ENCODE results near the gene ZNF346.

Gene ZNF346

DNA sequence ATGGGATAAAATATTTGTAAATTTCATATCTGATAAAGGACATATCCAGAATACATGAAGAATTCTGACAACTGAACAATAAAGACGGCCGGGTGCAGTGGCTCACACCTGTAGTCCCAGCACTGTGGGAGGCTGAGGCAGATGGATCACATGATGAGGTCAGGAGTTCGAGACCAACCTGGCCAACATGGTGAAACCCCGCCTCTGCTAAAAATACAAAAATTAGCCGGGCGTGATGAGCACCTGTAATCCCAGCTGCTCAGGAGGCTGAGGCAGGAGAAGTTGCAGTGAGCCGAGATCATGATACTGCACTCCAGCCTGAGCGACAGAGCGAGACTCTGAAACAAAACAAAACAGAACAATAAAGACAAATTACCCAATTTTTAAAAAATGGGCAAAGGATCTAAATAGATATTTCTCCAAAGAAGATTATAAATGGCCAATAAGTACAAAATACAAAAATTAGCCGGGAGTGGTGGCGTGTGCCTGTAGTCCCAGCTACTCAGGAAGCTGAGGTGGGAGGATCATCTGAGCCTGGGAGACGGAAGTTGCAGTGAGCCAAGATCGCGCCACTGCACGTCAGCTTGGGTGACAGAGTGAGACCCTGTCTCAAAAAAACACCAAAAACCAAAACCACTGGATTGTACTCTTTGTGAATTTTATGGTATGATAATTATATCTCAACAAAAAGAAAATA, 101.4 kb downstream of the ZNF346 start:
- ATAC-seq (ENCODE audit: insufficient read depth, low read depth), result no peak
- no peak for TF ChIP-seq EZH2 (IDR thresholded peaks at IDR 0.05; ENCODE audit: borderline replicate concordance, low read depth, low read length, severe bottlenecking)
- TF ChIP-seq, protein P1, sequence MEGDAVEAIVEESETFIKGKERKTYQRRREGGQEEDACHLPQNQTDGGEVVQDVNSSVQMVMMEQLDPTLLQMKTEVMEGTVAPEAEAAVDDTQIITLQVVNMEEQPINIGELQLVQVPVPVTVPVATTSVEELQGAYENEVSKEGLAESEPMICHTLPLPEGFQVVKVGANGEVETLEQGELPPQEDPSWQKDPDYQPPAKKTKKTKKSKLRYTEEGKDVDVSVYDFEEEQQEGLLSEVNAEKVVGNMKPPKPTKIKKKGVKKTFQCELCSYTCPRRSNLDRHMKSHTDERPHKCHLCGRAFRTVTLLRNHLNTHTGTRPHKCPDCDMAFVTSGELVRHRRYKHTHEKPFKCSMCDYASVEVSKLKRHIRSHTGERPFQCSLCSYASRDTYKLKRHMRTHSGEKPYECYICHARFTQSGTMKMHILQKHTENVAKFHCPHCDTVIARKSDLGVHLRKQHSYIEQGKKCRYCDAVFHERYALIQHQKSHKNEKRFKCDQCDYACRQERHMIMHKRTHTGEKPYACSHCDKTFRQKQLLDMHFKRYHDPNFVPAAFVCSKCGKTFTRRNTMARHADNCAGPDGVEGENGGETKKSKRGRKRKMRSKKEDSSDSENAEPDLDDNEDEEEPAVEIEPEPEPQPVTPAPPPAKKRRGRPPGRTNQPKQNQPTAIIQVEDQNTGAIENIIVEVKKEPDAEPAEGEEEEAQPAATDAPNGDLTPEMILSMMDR (IDR thresholded peaks at IDR 0.05; ENCODE audit: borderline replicate concordance, extremely low read depth, low read length, poor library complexity, severe bottlenecking), result no peak
- H3K9ac ChIP-seq (ENCODE audit: low read depth, low read length), result no peak overlapping the region
- H3K36me3 ChIP-seq (ENCODE audit: insufficient read depth, low read length), result no peaks in the 10 kb centered on the region
- no peak for DNase-seq
- no peaks in the 10 kb centered on the region for H4K20me1 ChIP-seq (ENCODE audit: insufficient read depth, low read length)
- no peaks in the 10 kb centered on the region for H3K4me1 ChIP-seq (ENCODE audit: insufficient read depth, low read length)
- H3K4me3 ChIP-seq (ENCODE audit: low read depth in 1 of 2, low read length in 2 of 2), result no peak overlapping the region
- no peak overlapping the region for H3K27ac ChIP-seq (ENCODE audit: low read length)
- no peaks in the 10 kb centered on the region for H3K79me2 ChIP-seq (ENCODE audit: insufficient read depth, low read length)
- H3K4me2 ChIP-seq (ENCODE audit: insufficient read depth, low read length), result no peak overlapping the region
- H3K9me3 ChIP-seq (ENCODE audit: insufficient read depth, low read length, severe bottlenecking), result no peaks in the 10 kb centered on the region
- H2AFZ ChIP-seq (ENCODE audit: low read depth, low read length), result no peak overlapping the region
- no peaks in the 10 kb centered on the region for H3K27me3 ChIP-seq (ENCODE audit: insufficient read depth, low read length, poor library complexity)

DNA sequence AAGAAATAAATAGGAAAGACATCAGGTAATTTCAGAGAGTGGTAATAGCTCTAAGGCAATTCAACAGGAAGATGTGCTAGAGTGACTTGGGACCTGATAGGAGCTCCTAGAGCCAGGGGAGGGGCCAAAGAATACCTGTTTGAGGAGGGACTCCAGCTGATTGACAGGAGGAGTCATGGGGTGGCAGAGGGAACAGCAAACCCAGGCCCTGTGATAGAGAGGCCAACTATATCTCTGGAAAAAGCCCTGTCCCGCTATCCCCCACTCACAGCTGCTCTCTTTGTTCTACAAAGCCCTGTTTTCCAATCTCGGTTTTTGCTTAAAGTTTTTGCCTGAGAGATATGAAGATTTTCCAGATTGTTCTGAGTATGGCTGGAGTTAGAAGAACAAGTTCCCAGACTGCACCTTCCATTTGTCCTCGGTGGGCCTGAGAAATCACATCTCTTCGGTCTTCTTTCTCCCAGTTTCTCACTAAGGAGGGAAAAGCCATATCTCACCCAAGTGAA, 102.0 kb downstream of the ZNF346 start:
- Histone ChIP-seq H3K4me1 (ENCODE audit: insufficient read depth, low read length) (no peaks in the 10 kb centered on the region), H3K9ac (ENCODE audit: low read depth, low read length) (no peak overlapping the region), H3K4me3 (ENCODE audit: low read depth in 1 of 2, low read length in 2 of 2) (no peak overlapping the region), H3K79me2 (ENCODE audit: insufficient read depth, low read length) (no peaks in the 10 kb centered on the region), H3K36me3 (ENCODE audit: insufficient read depth, low read length) (no peaks in the 10 kb centered on the region), H4K20me1 (ENCODE audit: insufficient read depth, low read length) (no peaks in the 10 kb centered on the region), H3K27me3 (ENCODE audit: insufficient read depth, low read length, poor library complexity) (no peaks in the 10 kb centered on the region), H2AFZ (ENCODE audit: low read depth, low read length) (no peak overlapping the region), H3K9me3 (ENCODE audit: insufficient read depth, low read length, severe bottlenecking) (no peaks in the 10 kb centered on the region), H3K27ac (ENCODE audit: low read length) (no peak overlapping the region), H3K4me2 (ENCODE audit: insufficient read depth, low read length) (no peak overlapping the region)
- ATAC-seq (ENCODE audit: insufficient read depth, low read depth) (no peak), DNase-seq (no peak)
- TF ChIP-seq EZH2 (IDR thresholded peaks at IDR 0.05; ENCODE audit: borderline replicate concordance, low read depth, low read length, severe bottlenecking), result no peak
- TF ChIP-seq, protein P1 (IDR thresholded peaks at IDR 0.05; ENCODE audit: borderline replicate concordance, extremely low read depth, low read length, poor library complexity, severe bottlenecking), result no peak

DNA sequence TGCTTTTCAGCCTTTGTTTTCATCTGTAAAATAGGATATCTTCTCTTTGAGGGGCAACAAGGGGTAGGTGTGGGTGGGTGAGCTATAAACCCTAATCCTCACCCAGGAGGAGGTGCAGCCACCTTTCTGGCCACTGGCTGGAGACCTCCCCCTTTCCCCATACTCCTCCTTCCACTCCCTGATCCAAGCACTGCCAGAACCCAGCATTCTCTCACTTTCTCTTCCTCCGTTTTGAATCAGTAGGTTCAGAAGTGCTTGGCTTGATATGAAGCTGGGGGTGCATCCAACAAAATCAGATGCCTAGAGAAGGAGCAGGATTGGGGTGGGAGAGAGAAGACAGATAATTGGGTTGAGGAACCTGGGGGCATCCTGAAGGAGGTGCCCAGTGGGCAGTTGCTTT, 104.3 kb downstream of the ZNF346 start:
- no peak overlapping the region for H3K4me3 ChIP-seq (ENCODE audit: low read depth in 1 of 2, low read length in 2 of 2)
- no peak overlapping the region for H3K27ac ChIP-seq (ENCODE audit: low read length)
- no peaks in the 10 kb centered on the region for H3K36me3 ChIP-seq (ENCODE audit: insufficient read depth, low read length)
- H3K4me1 ChIP-seq (ENCODE audit: insufficient read depth, low read length), result no peaks in the 10 kb centered on the region
- no peak for DNase-seq
- H3K4me2 ChIP-seq (ENCODE audit: insufficient read depth, low read length), result no peak overlapping the region
- H3K9ac ChIP-seq (ENCODE audit: low read depth, low read length), result no peak overlapping the region
- no peak for ATAC-seq (ENCODE audit: insufficient read depth, low read depth)
- no peak overlapping the region for H2AFZ ChIP-seq (ENCODE audit: low read depth, low read length)
- H4K20me1 ChIP-seq (ENCODE audit: insufficient read depth, low read length), result no peaks in the 10 kb centered on the region
- H3K27me3 ChIP-seq (ENCODE audit: insufficient read depth, low read length, poor library complexity), result no peaks in the 10 kb centered on the region
- no peaks in the 10 kb centered on the region for H3K79me2 ChIP-seq (ENCODE audit: insufficient read depth, low read length)
- TF ChIP-seq, protein P1 (IDR thresholded peaks at IDR 0.05; ENCODE audit: borderline replicate concordance, extremely low read depth, low read length, poor library complexity, severe bottlenecking), result no peak
- no peak for TF ChIP-seq EZH2 (IDR thresholded peaks at IDR 0.05; ENCODE audit: borderline replicate concordance, low read depth, low read length, severe bottlenecking)
- H3K9me3 ChIP-seq (ENCODE audit: insufficient read depth, low read length, severe bottlenecking), result no peaks in the 10 kb centered on the region
